HG02840 (cell line): Measurements from ENCODE around the gene KCNH6.

Source experiments
- ATAC-seq: cut with Tn5 transposase; IDR thresholded peaks from one replicate; pipeline ENCODE4 v1.9.1; 2021; ENCODE audit warnings: mild to moderate bottlenecking, moderate library complexity, moderate number of reproducible peaks; ENCODE audit not compliant: unreplicated experiment, low FRiP score

KCNH6 gene

DNA sequence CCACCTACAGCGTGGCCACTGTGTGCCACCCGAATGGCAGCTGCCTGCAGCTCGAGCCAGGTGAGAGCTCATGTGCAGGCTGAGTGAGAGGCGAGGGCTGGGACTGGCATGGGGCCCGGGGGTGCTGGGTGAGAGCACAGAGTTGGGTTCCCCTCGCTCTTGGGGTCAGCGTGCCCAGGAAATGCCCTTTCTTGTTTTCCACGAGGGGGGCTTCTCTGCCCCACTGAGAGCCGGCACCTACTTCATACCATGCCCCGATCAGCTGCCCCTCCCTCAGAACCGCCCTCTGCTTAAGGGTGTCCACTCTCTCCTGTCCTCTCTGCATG, 36.2 kb upstream of the KCNH6 start:
- no peak for ATAC-seq

DNA sequence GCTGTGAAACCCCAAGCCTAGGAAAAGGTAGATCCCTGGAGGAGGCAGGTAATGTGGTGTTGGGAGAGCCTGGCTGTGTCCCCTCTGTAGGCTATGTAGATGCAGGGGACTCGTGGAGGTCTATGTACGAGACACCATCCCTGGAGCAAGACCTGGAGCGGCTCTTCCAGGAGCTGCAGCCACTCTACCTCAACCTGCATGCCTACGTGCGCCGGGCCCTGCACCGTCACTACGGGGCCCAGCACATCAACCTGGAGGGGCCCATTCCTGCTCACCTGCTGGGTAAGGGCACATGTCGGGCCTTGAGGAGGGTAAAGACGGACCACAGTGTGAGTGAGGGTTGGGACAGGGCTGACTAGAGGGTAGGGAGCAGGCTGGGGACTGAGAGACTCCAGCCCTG, 34.3 kb upstream of the KCNH6 start:
- ATAC-seq: no peak

DNA sequence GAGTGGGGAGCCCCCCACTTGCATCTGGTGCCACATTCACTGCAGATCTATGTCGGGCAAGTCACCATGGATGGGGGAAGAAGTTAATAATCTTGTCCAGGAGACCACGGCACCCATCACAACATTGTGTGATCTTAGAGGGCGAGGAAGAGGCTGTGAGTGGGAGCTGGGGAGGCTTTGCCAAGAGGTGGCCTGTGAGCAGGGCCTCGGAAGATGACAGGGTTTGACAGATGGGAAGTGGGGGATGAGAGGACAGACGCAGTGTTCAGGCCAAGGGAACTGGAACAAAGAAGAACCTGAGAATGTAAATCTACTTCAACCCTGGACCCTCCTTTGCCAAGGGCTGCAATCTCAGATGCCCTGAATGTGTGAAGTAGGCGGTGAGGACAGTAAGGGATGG, 33.9 kb upstream of the KCNH6 start:
- ATAC-seq: no peak

DNA sequence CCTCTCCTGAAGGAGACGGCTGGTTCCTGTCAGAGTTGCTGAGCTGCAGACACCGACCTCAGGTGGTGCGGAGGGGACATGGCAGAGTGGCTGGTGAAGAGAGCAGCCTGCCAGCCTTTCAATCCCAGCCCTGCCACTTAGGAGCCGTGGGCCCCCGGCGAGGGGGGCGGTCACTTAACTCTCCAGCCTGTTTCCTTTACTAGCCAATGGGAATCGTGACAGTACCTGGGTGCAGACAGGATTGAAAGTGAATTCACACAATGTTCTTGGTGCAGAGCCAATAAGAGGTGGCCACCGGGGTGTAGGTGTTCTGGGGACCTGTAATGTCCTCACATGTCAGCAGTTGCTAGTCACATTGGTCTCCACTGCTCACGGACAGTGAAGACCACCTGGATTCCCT, 32.8 kb upstream of the KCNH6 start:
- no peak for ATAC-seq

DNA sequence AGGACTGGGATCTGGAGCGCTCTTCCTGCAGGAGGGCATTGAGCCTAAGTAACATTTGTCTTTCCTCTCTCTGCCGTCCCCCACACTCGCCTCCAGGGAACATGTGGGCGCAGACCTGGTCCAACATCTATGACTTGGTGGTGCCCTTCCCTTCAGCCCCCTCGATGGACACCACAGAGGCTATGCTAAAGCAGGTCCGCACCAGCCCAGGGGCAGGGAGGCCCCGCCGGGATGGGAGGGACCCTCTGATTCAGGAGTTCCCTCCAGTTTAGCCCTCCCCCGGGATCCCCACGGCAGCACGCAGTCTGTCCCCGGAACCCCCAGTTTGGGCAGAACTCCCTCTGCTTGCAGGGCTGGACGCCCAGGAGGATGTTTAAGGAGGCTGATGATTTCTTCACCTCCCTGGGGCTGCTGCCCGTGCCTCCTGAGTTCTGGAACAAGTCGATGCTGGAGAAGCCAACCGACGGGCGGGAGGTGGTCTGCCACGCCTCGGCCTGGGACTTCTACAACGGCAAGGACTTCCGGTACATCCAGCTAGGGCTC, 32.2 kb upstream of the KCNH6 start:
- no peak for ATAC-seq

DNA sequence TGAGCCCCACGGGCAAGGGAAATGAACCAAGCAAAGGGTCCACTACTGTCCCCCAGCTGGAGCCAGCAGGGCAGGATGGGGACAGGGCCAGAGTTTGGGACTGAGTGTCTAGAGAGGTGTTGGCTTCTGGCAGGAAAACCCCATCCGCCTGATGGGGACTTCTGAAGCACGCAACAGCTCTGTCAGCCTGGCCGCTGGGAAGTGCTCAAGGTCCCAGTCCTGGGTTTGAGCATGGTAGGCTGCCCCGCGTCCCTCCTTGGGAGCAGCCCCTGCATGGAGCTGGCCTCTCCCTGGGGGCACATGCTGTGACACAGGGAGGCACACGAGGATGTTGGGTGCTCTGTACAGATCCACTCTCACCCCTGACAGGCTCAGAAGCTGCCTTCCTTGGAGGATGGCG, 31.7 kb upstream of the KCNH6 start:
- no peak for ATAC-seq

DNA sequence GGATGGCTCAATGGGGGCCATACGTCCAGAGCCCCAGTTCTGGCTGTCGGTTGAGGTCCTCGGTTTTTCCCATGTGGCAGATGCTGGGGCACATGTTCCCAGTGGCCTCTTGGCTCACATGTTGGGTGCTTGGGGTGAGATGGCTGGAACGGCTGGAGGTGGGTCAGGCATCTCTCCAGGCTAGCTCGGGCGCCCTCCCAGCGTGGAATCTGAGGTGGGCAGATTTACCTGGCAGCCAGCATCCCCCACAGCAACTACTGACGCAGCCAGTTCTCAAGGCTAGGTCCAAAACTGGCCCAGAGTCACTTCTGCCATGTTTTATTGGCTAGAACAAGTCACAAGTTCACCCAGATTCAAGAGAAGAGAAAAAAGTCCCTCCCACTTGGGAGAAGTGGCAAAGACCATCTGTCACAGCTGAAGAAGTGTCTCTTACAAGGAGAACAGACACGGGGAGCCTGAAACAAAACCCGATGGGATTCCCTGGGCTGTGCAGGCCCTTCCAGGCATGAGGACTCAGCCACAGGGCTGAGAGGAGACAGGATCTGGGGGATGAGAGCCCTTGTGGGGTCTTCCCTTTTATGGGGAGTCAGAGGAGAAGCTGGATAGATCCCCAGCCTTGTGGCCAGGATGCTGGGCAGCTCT, 31.1 kb upstream of the KCNH6 start:
- ATAC-seq: no peak

DNA sequence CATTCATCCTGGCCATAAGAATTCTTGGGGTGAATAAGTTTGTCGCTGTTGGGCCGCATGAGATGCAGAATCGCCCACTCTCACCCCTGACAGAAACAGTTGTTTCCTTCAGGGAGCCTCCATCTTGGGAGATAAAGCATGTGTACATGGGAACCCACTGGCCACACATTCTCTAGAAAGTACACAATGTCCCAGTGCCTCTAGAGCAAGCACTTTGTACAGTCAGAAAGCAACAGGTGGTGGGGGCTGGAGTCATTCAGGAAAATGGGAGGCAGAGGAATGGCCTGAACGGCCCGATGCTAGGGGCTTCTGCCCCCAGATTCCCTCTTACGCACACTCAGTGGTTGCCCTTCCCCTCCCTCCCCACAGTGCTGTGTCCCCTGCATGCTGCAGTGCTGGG, 30.2 kb upstream of the KCNH6 start:
- ATAC-seq: no peak

DNA sequence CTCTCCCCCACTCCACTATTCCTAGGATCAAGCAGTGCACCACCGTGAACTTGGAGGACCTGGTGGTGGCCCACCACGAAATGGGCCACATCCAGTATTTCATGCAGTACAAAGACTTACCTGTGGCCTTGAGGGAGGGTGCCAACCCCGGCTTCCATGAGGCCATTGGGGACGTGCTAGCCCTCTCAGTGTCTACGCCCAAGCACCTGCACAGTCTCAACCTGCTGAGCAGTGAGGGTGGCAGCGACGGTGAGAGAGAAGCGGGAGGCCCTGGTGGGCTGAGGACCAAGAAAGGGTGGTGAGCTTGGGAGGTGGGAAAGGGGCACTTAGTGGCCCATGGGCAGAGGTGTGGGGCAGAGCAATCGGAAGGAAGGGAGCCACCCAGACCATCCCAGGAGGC, 29.7 kb upstream of the KCNH6 start:
- no peak for ATAC-seq

DNA sequence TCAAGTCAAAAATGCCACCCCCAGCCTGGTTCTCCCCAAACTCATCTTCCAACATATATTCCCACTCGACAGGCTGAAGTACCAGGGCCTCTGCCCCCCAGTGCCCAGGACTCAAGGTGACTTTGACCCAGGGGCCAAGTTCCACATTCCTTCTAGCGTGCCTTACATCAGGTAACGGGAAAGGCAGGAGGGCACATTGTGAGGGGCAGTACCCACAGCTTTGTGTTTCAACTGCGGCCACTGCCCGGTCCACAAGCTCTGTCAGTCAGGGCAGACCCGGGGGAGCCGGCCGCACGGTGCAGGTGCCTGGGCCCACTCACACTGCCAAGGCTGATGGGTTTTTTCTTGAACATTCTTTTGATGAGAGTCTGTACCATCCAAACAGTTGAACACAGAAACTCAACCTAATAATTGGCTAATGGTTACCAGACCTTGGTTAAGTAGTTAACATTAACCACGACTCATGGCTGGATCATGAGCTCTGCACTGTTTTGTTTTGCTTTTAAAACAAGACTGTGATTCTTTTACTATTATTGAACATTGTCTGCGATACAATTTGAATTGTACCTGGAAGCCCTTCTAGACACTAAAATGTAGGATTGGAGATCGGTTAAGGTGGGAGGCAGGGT, 28.7 kb upstream of the KCNH6 start:
- ATAC-seq: no peak

DNA sequence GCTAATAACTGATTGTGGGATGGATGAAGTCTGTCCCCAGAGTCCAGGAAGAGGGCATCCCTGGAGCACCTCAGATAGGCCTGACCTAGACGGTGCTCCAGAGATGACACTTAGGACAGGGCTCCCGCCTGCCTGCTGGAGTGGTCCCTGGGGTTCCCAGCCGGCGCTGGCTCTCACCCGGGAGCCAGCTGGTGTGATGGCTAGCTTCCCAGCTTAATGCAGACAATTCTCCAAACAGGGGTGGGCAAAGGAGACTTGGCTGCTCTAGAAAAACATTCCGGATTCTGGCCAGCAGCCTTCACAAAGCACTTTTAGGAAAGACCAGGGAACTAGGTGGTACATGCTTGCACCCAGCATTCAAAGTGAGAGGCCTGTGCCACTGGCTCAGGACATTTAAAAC, 27.7 kb upstream of the KCNH6 start:
- no peak for ATAC-seq

DNA sequence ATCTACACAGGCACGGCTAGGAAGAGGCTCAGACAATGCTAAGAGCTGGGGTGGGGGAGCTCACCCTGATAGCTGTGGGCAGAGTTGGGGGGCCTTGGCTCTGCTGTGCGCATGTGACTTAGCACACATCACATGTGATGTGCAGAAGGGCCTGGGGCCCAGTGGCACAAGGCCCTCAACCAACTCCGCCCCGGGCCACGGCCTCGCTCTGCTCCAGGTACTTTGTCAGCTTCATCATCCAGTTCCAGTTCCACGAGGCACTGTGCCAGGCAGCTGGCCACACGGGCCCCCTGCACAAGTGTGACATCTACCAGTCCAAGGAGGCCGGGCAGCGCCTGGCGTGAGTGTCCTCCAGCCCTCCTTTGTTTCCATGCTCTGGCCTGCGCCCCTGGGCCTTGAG, 27.0 kb upstream of the KCNH6 start:
- no peak for ATAC-seq

DNA sequence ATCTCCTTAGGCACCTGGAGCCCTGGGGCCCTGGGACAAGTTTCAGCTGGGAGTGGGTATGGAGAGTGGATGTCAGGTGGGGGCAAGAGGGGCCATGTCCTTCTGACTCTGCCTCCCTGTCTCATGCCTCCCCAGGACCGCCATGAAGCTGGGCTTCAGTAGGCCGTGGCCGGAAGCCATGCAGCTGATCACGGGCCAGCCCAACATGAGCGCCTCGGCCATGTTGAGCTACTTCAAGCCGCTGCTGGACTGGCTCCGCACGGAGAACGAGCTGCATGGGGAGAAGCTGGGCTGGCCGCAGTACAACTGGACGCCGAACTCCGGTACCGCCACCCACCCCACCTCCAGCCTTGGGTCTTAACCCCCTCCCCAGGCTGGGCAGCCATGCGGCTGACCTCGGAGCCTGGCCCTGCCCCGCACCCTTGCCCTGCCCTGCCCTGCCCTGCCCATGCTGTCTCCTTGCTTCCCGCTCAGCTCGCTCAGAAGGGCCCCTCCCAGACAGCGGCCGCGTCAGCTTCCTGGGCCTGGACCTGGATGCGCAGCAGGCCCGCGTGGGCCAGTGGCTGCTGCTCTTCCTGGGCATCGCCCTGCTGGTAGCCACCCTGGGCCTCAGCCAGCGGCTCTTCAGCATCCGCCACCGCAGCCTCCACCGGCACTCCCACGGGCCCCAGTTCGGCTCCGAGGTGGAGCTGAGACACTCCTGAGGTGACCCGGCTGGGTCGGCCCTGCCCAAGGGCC, 26.3 kb upstream of the KCNH6 start:
- ATAC-seq: no peak

DNA sequence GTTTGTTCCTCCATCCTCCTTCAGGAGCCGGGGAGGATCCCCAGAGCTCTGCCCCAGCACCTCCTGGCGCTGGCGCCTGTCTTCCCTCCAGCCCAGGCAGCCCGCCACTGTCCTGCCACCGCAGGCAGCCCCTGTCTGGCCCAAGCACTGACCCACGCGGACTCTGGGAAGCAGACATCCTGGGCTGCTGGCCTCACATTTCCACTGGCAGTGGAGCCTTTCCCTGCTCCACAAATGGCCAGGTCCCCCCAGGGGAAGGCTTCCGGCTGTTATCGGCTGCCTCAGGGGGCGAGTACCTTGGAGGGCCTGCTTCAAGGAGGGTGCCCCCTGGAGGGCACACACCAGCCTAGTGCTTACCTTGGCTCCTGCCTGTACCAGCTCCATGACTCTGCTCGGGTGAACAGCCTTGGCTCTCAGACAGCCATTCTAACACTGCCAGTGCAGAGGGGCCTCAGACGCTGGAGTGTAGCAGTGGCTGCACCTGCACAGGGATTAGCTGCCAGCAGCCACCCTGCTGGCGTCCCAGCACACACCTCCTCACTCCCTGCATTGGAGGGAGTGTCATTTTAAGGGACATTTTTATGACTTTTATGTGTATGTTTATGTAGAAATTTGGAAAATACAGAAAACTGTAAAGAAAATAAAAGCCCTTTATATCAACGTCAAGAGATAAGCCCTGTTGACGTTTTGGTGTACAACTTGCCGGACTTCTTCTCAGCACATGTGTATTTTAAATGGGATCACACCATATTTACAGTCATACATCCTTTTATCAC, 25.3 kb upstream of the KCNH6 start:
- ATAC-seq: no peak

DNA sequence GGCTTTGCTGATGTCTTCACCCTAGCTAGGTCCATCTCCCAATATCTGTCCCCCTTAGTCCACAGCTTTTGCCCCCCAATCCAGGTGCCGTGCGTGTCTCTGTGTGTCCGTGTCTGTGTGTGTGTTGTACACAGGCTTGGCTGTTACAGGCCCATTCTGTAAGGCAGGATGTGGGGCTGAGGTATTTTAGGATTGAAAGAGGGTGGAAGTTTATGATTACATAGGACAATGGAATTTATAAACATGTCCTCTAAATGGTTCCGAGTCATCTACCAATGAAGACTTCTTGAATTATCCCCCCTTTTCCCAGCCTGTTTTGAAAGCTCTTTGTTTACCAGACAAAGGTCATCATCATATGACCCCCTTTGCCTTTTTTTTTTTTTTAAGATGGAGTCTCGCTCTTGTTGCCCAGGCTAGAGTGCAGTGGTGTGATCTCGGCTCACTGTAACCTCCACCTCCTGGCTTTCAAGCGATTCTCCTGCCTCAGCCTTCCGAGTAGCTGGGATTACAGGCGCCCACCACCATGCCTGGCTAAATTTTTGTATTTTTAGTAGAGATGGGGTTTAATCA, 24.4 kb upstream of the KCNH6 start:
- ATAC-seq: no peak

DNA sequence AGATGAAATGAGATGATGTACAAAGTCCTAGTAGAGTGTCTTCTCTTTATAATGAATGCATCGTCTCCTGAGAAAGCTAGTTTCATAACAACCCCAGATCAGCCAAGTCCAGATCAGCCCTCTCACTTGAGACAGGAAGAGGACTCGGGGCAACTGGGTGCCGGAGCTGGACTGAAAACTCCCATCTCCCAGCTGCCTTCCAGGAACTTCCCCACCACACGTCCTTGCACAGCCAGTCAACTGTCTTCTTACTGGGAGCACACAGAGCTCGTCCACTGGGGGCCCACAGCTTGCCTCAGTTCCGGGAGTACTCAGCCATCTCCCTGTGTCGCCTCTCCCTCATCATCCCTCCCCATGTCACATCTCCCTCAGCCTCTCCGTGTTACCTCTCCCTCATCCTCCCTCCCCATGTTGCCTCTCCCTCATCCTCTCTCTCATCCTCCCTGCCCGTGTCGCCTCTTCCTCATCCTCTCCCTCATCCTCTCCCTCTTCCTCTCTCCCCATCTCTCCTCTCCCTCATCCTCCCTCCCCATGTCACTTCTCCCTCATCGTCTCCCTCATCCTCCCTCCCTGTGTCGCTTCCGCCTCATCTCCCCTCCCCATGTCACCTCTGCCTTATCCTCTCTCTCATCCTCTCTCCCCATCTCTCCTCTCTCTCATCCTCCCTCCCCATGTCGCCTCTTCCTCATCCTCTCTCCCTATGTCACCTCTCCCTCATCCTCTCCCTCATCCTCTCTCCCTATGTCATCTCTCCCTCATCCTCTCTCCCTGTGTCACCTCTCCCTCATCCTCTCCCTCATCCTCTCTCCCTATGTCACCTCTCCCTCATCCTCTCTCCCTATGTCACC, 22.4 kb upstream of the KCNH6 start:
- no peak for ATAC-seq

DNA sequence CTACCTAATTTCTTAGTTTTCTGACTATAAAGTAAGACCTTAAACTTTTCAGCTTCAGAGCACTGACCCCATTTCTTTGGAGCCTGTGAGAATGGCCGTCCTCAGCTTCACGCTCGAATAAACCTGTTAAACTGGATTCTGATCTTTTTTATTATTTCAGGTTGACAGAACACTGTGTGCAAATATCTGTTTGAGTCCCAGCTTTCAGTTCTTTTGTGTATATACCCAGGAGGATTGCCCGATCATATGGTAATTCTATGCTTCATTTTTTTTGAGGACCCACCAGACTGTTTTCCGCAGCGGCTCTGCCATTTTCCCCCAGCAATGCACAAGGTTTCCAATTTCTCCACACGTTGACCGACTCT, 19.8 kb upstream of the KCNH6 start:
- ATAC-seq: no peak

DNA sequence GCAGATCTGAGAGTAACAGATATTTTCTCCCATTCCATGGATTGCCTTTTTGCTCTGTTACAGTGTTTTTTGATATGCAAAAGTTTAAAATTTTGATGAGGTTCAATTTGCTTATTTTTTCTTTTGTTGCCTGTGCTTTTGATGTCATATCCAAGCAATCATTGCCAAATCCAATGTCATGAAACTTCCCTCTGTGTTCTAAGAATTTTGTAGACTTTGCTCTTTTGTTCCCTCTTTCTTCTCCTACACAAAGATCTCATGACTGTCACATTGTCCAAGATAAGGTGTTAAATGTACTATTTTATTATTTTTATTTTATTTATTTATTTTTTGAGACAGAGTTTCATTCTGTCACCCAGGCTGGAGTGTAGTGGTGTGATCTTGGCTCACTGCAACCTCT, 18.9 kb upstream of the KCNH6 start:
- ATAC-seq: no peak

DNA sequence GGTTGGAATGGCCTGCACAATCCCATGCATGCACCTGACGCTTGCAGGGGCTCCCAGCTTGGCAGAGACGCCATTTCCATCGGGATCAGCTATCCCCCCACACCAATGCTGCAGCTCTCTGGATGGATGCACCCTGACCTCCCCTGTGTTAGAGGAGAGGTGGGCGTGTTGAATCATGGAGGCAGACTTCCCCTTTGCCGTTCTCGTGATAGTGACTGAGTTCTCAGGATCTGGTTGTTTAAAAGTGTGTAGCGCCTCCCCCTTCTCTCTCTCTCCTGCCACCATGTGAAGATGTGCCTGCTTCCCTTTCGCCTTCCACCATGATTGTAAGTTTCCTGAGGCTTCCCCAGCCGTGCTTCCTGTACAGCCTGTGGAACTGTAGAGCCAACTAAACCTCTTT, 17.8 kb upstream of the KCNH6 start:
- no peak for ATAC-seq

DNA sequence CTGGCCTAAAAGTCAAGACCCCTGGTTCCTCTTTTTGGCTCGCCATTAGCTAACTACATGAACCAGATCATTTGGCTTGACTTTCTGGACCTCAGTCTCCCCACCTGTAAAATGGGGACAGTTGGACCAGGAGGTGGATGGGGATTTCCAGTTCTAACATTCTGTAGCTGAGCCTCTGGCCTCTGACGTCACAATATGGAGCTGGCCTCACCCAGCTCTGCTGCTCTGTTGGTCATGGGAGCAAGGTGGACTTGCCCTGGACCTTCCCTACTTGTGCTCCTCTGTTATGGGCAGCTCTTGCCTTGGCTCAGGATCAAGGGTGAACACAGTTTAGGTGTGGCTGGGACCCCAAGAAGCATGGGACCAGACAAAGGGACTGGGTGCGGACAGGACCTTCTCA, 16.5 kb upstream of the KCNH6 start:
- ATAC-seq: no peak
